Skeletal muscle satellite cell (primary cell): Measurements from ENCODE around the gene KIF23.
A peak's percentile ranks its signal among the peaks of the same experiment; 100 is the strongest.

Source experiments
- H3K27me3 ChIP-seq: 2 replicates; pipeline ENCODE4 v1.7.0; 2013; ENCODE audit warnings: low read length; ENCODE audit not compliant: control insufficient read depth, insufficient read depth
- H3K36me3 ChIP-seq: 2 replicates; pipeline ENCODE4 v1.7.0; 2013; ENCODE audit warnings: mild to moderate bottlenecking, control low read depth, low read length; ENCODE audit not compliant: insufficient read depth
- H3K4me1 ChIP-seq: 2 replicates; pipeline ENCODE4 v1.7.0; 2013; ENCODE audit warnings: low read length; ENCODE audit not compliant: control insufficient read depth, insufficient read depth
- H3K4me2 ChIP-seq: 2 replicates; pipeline ENCODE4 v1.7.0; 2013; ENCODE audit warnings: mild to moderate bottlenecking, low read length
- H3K4me3 ChIP-seq: 2 replicates; pipeline ENCODE4 v1.7.0; 2013; ENCODE audit warnings: low read length
- H3K9ac ChIP-seq: 2 replicates; pipeline ENCODE4 v1.7.0; 2013; ENCODE audit warnings: mild to moderate bottlenecking, low read depth, low read length, moderate library complexity
- H3K9me3 ChIP-seq: replicated peaks from 2 replicates; pipeline ENCODE4 v1.7.0; 2013; ENCODE audit warnings: mild to moderate bottlenecking, control low read depth, low read length

Gene KIF23

GRCh38 chr15:69415381-69415780 lies 1.2 kb downstream of the KIF23 start:
- Histone ChIP-seq H3K4me1 (peaks cover 31% of the 10 kb centered on the region), H3K9ac (peak overlapping the region; percentile 99), H3K9me3 (no peaks in the 10 kb centered on the region), H3K4me2 (peak overlapping the region; percentile 84), H3K27me3 (no peaks in the 10 kb centered on the region), H3K4me3 (peak overlapping the region; percentile 94), H3K36me3 (peaks cover 20% of the 10 kb centered on the region)

GRCh38 chr15:69417581-69417980 lies 3.4 kb downstream of the KIF23 start:
- H3K27me3 ChIP-seq, result no peaks in the 10 kb centered on the region
- peak overlapping the region; percentile 10 for H3K4me2 ChIP-seq
- no peaks in the 10 kb centered on the region for H3K9me3 ChIP-seq
- peaks cover 28% of the 10 kb centered on the region for H3K4me1 ChIP-seq
- peaks cover 29% of the 10 kb centered on the region for H3K36me3 ChIP-seq
- no peak overlapping the region for H3K4me3 ChIP-seq
- no peak overlapping the region for H3K9ac ChIP-seq

- Histone ChIP-seq H3K36me3 (peaks cover 50% of the 10 kb centered on the region), H3K4me3 (no peak overlapping the region), H3K4me2 (no peak overlapping the region), H3K9me3 (no peaks in the 10 kb centered on the region), H3K9ac (no peak overlapping the region), H3K4me1 (peaks cover 10% of the 10 kb centered on the region), H3K27me3 (no peaks in the 10 kb centered on the region)
Observed at GRCh38 chr15:69421498-69421897, 7.3 kb downstream of the KIF23 start.

- Histone ChIP-seq H3K4me1 (peaks cover 5% of the 10 kb centered on the region), H3K9me3 (no peaks in the 10 kb centered on the region), H3K4me3 (no peak overlapping the region), H3K27me3 (no peaks in the 10 kb centered on the region), H3K4me2 (no peak overlapping the region), H3K9ac (no peak overlapping the region), H3K36me3 (peaks cover 56% of the 10 kb centered on the region)
Observed at GRCh38 chr15:69422336-69422895, 8.3 kb downstream of the KIF23 start.

GRCh38 chr15:69424001-69424400 lies 9.9 kb downstream of the KIF23 start:
- no peaks in the 10 kb centered on the region for H3K4me1 ChIP-seq
- no peaks in the 10 kb centered on the region for H3K27me3 ChIP-seq
- H3K9ac ChIP-seq, result no peak overlapping the region
- no peaks in the 10 kb centered on the region for H3K9me3 ChIP-seq
- no peak overlapping the region for H3K4me3 ChIP-seq
- H3K4me2 ChIP-seq, result no peak overlapping the region
- peaks cover 52% of the 10 kb centered on the region for H3K36me3 ChIP-seq

- Histone ChIP-seq H3K4me3 (no peak overlapping the region), H3K36me3 (peaks cover 50% of the 10 kb centered on the region), H3K4me1 (no peaks in the 10 kb centered on the region), H3K9ac (no peak overlapping the region), H3K4me2 (no peak overlapping the region), H3K9me3 (no peaks in the 10 kb centered on the region), H3K27me3 (no peaks in the 10 kb centered on the region)
Observed at GRCh38 chr15:69424748-69425413, 10.7 kb downstream of the KIF23 start.

GRCh38 chr15:69433831-69434230 lies 19.7 kb downstream of the KIF23 start:
- H3K4me3 ChIP-seq, result no peak overlapping the region
- H3K9ac ChIP-seq, result no peak overlapping the region
- no peak overlapping the region for H3K4me2 ChIP-seq
- no peaks in the 10 kb centered on the region for H3K9me3 ChIP-seq
- H3K4me1 ChIP-seq, result no peaks in the 10 kb centered on the region
- peaks cover 59% of the 10 kb centered on the region for H3K36me3 ChIP-seq
- H3K27me3 ChIP-seq, result no peaks in the 10 kb centered on the region

GRCh38 chr15:69434238-69434637 lies 20.1 kb downstream of the KIF23 start:
- H3K4me3 ChIP-seq, result no peak overlapping the region
- H3K4me1 ChIP-seq, result no peaks in the 10 kb centered on the region
- H3K9me3 ChIP-seq, result no peaks in the 10 kb centered on the region
- H3K9ac ChIP-seq, result no peak overlapping the region
- no peaks in the 10 kb centered on the region for H3K27me3 ChIP-seq
- no peak overlapping the region for H3K4me2 ChIP-seq
- H3K36me3 ChIP-seq, result peaks cover 59% of the 10 kb centered on the region

GRCh38 chr15:69434679-69435078 lies 20.5 kb downstream of the KIF23 start:
- H3K27me3 ChIP-seq, result no peaks in the 10 kb centered on the region
- H3K36me3 ChIP-seq, result peaks cover 61% of the 10 kb centered on the region
- H3K4me3 ChIP-seq, result no peak overlapping the region
- H3K9ac ChIP-seq, result no peak overlapping the region
- no peak overlapping the region for H3K4me2 ChIP-seq
- no peaks in the 10 kb centered on the region for H3K4me1 ChIP-seq
- no peaks in the 10 kb centered on the region for H3K9me3 ChIP-seq

GRCh38 chr15:69435985-69436384 lies 21.8 kb downstream of the KIF23 start:
- Histone ChIP-seq H3K4me2 (no peak overlapping the region), H3K9me3 (no peaks in the 10 kb centered on the region), H3K4me3 (no peak overlapping the region), H3K27me3 (no peaks in the 10 kb centered on the region), H3K36me3 (peaks cover 64% of the 10 kb centered on the region), H3K4me1 (no peaks in the 10 kb centered on the region), H3K9ac (no peak overlapping the region)

GRCh38 chr15:69436951-69437350 lies 22.8 kb downstream of the KIF23 start:
- no peaks in the 10 kb centered on the region for H3K27me3 ChIP-seq
- no peak overlapping the region for H3K4me2 ChIP-seq
- peaks cover 68% of the 10 kb centered on the region for H3K36me3 ChIP-seq
- no peaks in the 10 kb centered on the region for H3K9me3 ChIP-seq
- H3K4me1 ChIP-seq, result no peaks in the 10 kb centered on the region
- no peak overlapping the region for H3K9ac ChIP-seq
- H3K4me3 ChIP-seq, result no peak overlapping the region

- Histone ChIP-seq H3K4me3 (no peak overlapping the region), H3K4me2 (no peak overlapping the region), H3K9me3 (no peaks in the 10 kb centered on the region), H3K36me3 (peaks cover 65% of the 10 kb centered on the region), H3K4me1 (no peaks in the 10 kb centered on the region), H3K9ac (no peak overlapping the region), H3K27me3 (no peaks in the 10 kb centered on the region)
Observed at GRCh38 chr15:69439623-69440022, 25.5 kb downstream of the KIF23 start.
